Skeletal muscle tissue (tissue), 4 donors: Measurements from ENCODE around the gene MED12L. TPM values are rescaled to one million over a fixed set of nuclear protein-coding genes. Genes with fewer than 3 reads are reported as not detected.

Source experiments
- H3K27ac ChIP-seq: one replicate; pipeline ENCODE4 v1.7.0; 2013; ENCODE audit warnings: mild to moderate bottlenecking, low read depth, low read length, inconsistent platforms
- H3K27me3 ChIP-seq, 3 donors: one replicate each; pipeline ENCODE4 v1.7.0; 2013; ENCODE audit warnings: low read length in 3 of 3; ENCODE audit not compliant: control insufficient read depth in 3 of 3, insufficient read depth in 3 of 3
- H3K36me3 ChIP-seq, 3 donors: one replicate each; pipeline ENCODE4 v1.7.0; 2013; ENCODE audit warnings: low read length in 3 of 3; ENCODE audit not compliant: control insufficient read depth in 3 of 3, insufficient read depth in 3 of 3
- H3K4me1 ChIP-seq, 3 donors: one replicate each; pipeline ENCODE4 v1.7.0; 2013; ENCODE audit warnings: low read length in 3 of 3, mild to moderate bottlenecking in 3 of 3; ENCODE audit not compliant: control insufficient read depth in 3 of 3, insufficient read depth in 3 of 3
- H3K4me3 ChIP-seq, 3 donors: one replicate each; pipeline ENCODE4 v1.7.0; 2013; ENCODE audit warnings: low read length in 3 of 3
- H3K9ac ChIP-seq, 3 donors: one replicate each; pipeline ENCODE4 v1.7.0; 2013; ENCODE audit warnings: low read length in 3 of 3, mild to moderate bottlenecking in 3 of 3, moderate library complexity in 2 of 3, low read depth in 1 of 3
- H3K9me3 ChIP-seq, 3 donors: one replicate each; pipeline ENCODE4 v1.7.0; 2013; ENCODE audit warnings: low read length in 3 of 3; ENCODE audit not compliant: control insufficient read depth in 3 of 3
- total RNA-seq: library from RNA; depleted of rRNA; stranded (reverse); fragments of >200 nt; gene quantifications from one replicate; pipeline ENCODE4 v1.2.3, GENCODE V29; 2014
- donor health status: Osteomylitis.

MED12L gene
- total RNA-seq, 1 donor from 2014 or later: 8.9 TPM

- H3K36me3 ChIP-seq: no peaks in the 10 kb centered on the region
- H3K4me3 ChIP-seq: no peak overlapping the region
- H3K9me3 ChIP-seq: no peaks in the 10 kb centered on the region
- H3K27me3 ChIP-seq: no peaks in the 10 kb centered on the region
- peaks cover 0 to 2% (median 0%) of the 10 kb centered on the region in 3 donors for H3K4me1 ChIP-seq
- no peak overlapping the region for H3K27ac ChIP-seq
- no peak overlapping the region for H3K9ac ChIP-seq
These were observed 222.4 kb downstream of the MED12L start for GRCh38 chr3:151307583-151308488.

- Histone ChIP-seq H3K4me1 (peaks cover 0 to 2% (median 0%) of the 10 kb centered on the region in 3 donors), H3K36me3 (no peaks in the 10 kb centered on the region), H3K9ac (no peak overlapping the region), H3K27me3 (no peaks in the 10 kb centered on the region), H3K4me3 (no peak overlapping the region), H3K9me3 (no peaks in the 10 kb centered on the region), H3K27ac (no peak overlapping the region)
These were observed 224.1 kb downstream of the MED12L start for GRCh38 chr3:151309566-151309965.

GRCh38 chr3:151312972-151313371 lies 227.5 kb downstream of the MED12L start:
- Histone ChIP-seq H3K36me3 (no peaks in the 10 kb centered on the region), H3K9me3 (no peaks in the 10 kb centered on the region), H3K4me1 (no peaks in the 10 kb centered on the region), H3K27ac (no peak overlapping the region), H3K4me3 (no peak overlapping the region), H3K9ac (no peak overlapping the region), H3K27me3 (no peaks in the 10 kb centered on the region)

GRCh38 chr3:151314137-151314536 lies 228.7 kb downstream of the MED12L start:
- Histone ChIP-seq H3K9me3 (no peaks in the 10 kb centered on the region), H3K27me3 (no peaks in the 10 kb centered on the region), H3K4me3 (no peak overlapping the region), H3K36me3 (no peaks in the 10 kb centered on the region), H3K27ac (no peak overlapping the region), H3K4me1 (no peaks in the 10 kb centered on the region), H3K9ac (no peak overlapping the region)

- H3K27me3 ChIP-seq: no peaks in the 10 kb centered on the region
- no peak overlapping the region for H3K9ac ChIP-seq
- no peak overlapping the region for H3K27ac ChIP-seq
- no peaks in the 10 kb centered on the region for H3K36me3 ChIP-seq
- H3K9me3 ChIP-seq: no peaks in the 10 kb centered on the region
- no peak overlapping the region for H3K4me3 ChIP-seq
- H3K4me1 ChIP-seq: no peaks in the 10 kb centered on the region
These were observed 229.1 kb downstream of the MED12L start for GRCh38 chr3:151314593-151314992.

GRCh38 chr3:151315136-151315535 lies 229.7 kb downstream of the MED12L start:
- Histone ChIP-seq H3K9me3 (no peaks in the 10 kb centered on the region), H3K4me3 (no peak overlapping the region), H3K4me1 (no peaks in the 10 kb centered on the region), H3K27ac (no peak overlapping the region), H3K36me3 (no peaks in the 10 kb centered on the region), H3K27me3 (no peaks in the 10 kb centered on the region), H3K9ac (no peak overlapping the region)

GRCh38 chr3:151315846-151316245 lies 230.4 kb downstream of the MED12L start:
- no peaks in the 10 kb centered on the region for H3K4me1 ChIP-seq
- no peaks in the 10 kb centered on the region for H3K36me3 ChIP-seq
- no peak overlapping the region for H3K9ac ChIP-seq
- no peaks in the 10 kb centered on the region for H3K9me3 ChIP-seq
- H3K4me3 ChIP-seq: no peak overlapping the region
- H3K27ac ChIP-seq: no peak overlapping the region
- H3K27me3 ChIP-seq: no peaks in the 10 kb centered on the region

GRCh38 chr3:151316267-151316991 lies 231.0 kb downstream of the MED12L start, which contains the start of gene GPR87:
Gene GPR87, minus strand, starts transcription at chr3:151316820. Its CDS starts 16,720 bp downstream, at chr3:151300100.
- no peaks in the 10 kb centered on the region for H3K9me3 ChIP-seq
- no peak within 1 kb of the TSS for H3K27ac ChIP-seq
- H3K27me3 ChIP-seq: no peaks in the 10 kb centered on the region
- H3K4me1 ChIP-seq: no peaks in the 10 kb centered on the region
- H3K36me3 ChIP-seq: no peaks in the 10 kb centered on the region
- no peak within 1 kb of the TSS for H3K4me3 ChIP-seq
- no peak within 1 kb of the TSS for H3K9ac ChIP-seq

GRCh38 chr3:151318313-151318712 lies 232.8 kb downstream of the MED12L start:
- no peak overlapping the region for H3K27ac ChIP-seq
- no peak overlapping the region for H3K9ac ChIP-seq
- H3K27me3 ChIP-seq: no peaks in the 10 kb centered on the region
- no peaks in the 10 kb centered on the region for H3K9me3 ChIP-seq
- no peaks in the 10 kb centered on the region for H3K36me3 ChIP-seq
- no peak overlapping the region for H3K4me3 ChIP-seq
- H3K4me1 ChIP-seq: no peaks in the 10 kb centered on the region

- H3K36me3 ChIP-seq: no peaks in the 10 kb centered on the region
- H3K9me3 ChIP-seq: no peaks in the 10 kb centered on the region
- no peak overlapping the region for H3K27ac ChIP-seq
- no peak overlapping the region for H3K4me3 ChIP-seq
- H3K9ac ChIP-seq: no peak overlapping the region
- no peaks in the 10 kb centered on the region for H3K27me3 ChIP-seq
- H3K4me1 ChIP-seq: no peaks in the 10 kb centered on the region
These were observed 233.5 kb downstream of the MED12L start for GRCh38 chr3:151318991-151319390.
